Effector memory CD4-positive, alpha-beta T cell (primary cell): ENCODE measurements around the gene DAAM2.

Experiments
- DNase-seq, 3 donors: peaks; one replicate each; pipeline ENCODE4 v3.0.0-alpha.2; 2020
- H3K27ac ChIP-seq: 2 replicates; pipeline ENCODE4 v1.7.0; 2013; ENCODE audit warnings: mild to moderate bottlenecking, low read length, moderate library complexity; ENCODE audit not compliant: insufficient read depth, poor library complexity, severe bottlenecking
- H3K27me3 ChIP-seq: replicated peaks from 2 replicates; pipeline ENCODE4 v1.7.0; 2013; ENCODE audit warnings: mild to moderate bottlenecking, low read length; ENCODE audit not compliant: insufficient read depth, control insufficient read depth, poor library complexity, severe bottlenecking
- H3K36me3 ChIP-seq: 2 replicates; pipeline ENCODE4 v1.7.0; 2013; ENCODE audit warnings: mild to moderate bottlenecking, low read length, moderate library complexity; ENCODE audit not compliant: control insufficient read depth, insufficient read depth
- H3K4me1 ChIP-seq: 2 replicates; pipeline ENCODE4 v1.7.0; 2013; ENCODE audit warnings: low read length, mild to moderate bottlenecking; ENCODE audit not compliant: control insufficient read depth, insufficient read depth, poor library complexity, severe bottlenecking
- H3K4me3 ChIP-seq: 2 replicates; pipeline ENCODE4 v1.7.0; 2013; ENCODE audit warnings: low read length, low read depth, mild to moderate bottlenecking; ENCODE audit not compliant: insufficient read depth, poor library complexity, severe bottlenecking
- H3K9me3 ChIP-seq: 2 replicates; pipeline ENCODE4 v1.7.0; 2013; ENCODE audit warnings: mild to moderate bottlenecking, low read length, moderate library complexity; ENCODE audit not compliant: control insufficient read depth

The DAAM2 gene

DNA sequence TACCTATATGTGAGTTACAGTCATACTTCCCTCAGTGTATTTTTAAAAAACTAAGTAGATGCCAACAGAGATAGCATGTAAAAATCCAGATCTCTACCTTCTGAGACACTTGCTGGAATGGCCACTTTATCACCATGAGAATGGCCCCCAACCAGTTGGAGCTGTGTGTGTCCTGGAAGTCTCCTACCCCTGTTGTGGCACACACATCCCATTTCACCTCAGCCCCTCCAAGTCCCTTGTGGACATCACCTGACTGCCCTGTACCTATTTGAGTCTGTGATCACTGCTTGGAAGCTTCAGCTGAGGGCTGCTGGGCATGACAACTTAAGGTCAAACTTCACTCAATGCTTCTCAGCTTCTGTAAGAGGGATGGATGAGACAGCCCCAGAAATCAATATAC is 118.0 kb downstream of the DAAM2 start:
- Histone ChIP-seq H3K9me3 (no peaks in the 10 kb centered on the region), H3K27me3 (no peaks in the 10 kb centered on the region), H3K4me1 (no peaks in the 10 kb centered on the region), H3K4me3 (no peak overlapping the region), H3K27ac (no peak overlapping the region), H3K36me3 (no peaks in the 10 kb centered on the region)
- no peak for DNase-seq

DNA sequence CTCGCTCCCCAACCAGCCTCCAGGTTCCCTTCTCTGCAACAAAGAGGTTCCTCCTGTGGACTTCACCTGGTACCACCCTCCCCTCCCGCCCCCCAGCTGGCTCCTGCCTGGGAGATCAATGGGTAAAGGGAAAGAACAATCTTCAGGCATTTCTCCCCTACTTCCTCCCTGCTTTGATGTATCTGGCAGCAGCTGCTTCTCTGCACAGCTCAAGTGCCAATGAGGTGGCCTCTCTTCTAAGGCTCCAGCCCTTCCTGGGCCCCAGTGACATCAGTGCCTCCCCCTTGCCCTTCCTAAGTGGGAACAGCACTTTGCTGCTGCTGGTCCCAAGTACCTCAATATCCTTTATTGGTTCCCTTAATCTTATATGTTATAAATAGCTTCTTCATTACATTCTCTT is 118.6 kb downstream of the DAAM2 start:
- Histone ChIP-seq H3K27ac (no peak overlapping the region), H3K4me3 (no peak overlapping the region), H3K27me3 (no peaks in the 10 kb centered on the region), H3K36me3 (no peaks in the 10 kb centered on the region), H3K4me1 (no peaks in the 10 kb centered on the region), H3K9me3 (no peaks in the 10 kb centered on the region)
- no peak for DNase-seq

DNA sequence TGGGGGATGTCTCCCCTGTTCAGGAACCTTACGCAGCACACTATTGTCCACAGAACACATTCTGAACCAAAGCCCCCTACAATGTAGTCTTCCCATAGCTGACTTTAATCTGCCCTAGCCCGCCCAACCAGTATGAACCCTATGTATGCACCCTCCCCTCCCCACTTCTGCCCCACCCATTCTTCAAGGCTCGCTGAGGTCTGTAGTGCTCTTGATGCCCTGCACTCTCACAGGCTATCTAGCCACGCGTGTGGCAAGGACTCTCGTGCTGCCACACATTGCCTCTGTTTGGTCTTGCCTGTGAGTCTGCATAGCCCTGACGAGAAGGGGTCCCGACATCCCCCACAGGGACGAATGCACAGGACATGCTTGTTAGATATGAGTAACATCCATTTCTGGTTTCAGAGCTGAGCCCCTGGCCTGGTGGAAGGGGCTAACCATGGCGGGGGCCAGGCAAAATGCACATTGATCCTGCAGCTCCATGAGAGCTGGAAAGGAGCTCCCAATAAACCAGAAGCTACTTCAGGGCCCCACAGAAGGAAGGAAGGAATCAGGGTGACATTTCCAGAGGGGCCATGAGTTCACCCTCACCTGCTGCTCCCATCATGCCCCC is 119.4 kb downstream of the DAAM2 start:
- DNase-seq = no peak
- no peaks in the 10 kb centered on the region for H3K4me1 ChIP-seq
- no peaks in the 10 kb centered on the region for H3K36me3 ChIP-seq
- H3K27ac ChIP-seq = no peak overlapping the region
- no peak overlapping the region for H3K4me3 ChIP-seq
- no peaks in the 10 kb centered on the region for H3K9me3 ChIP-seq
- no peaks in the 10 kb centered on the region for H3K27me3 ChIP-seq

DNA sequence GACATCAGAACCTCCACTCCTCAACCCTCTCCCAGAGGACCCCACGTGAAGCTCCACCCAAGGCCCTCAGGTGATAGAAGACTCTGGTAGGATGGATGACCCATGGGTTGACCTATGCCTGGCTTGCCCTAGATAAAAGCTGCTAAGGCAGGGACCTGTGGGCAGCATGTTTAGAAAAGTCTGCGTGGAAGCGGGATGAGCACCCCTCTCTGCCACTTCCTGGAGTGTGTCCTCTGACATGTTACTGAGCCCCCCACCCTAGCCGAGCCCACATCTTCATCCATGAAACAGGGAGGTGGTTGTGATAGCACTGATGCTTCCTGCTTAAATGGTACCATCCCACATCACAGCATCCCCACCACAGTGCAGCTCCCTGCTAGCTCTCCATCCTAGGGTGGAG is 120.3 kb downstream of the DAAM2 start:
- Histone ChIP-seq H3K4me1 (no peaks in the 10 kb centered on the region), H3K36me3 (no peaks in the 10 kb centered on the region), H3K4me3 (no peak overlapping the region)

DNA sequence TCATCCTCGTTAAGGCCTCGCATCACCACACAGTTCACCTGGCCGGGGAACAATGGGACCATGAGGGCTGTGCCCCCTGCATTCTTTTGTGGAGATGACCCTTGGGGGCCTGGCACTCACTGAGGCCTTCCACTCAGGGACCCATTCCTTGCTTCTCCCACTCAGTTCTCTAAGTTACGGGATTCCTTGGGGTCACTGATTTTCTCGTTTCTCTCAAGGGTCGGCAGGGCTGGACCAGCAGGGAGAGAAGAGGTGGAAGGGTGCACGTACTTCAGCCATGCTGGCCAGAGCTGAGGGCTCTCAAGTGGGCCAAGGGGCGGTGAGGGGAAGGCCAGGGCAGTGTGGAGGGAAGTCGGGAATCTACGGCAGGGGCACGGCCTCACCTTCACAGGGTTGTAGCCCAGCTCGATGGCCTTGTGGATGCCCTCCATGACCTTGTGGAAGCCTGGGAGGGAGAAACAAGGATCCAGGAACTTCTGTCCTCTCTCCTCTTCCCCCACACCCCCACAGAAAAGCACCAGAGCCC is 121.3 kb downstream of the DAAM2 start:
- DNase-seq = no peak
- Histone ChIP-seq H3K4me1 (no peaks in the 10 kb centered on the region), H3K27me3 (no peaks in the 10 kb centered on the region), H3K9me3 (no peaks in the 10 kb centered on the region), H3K36me3 (no peaks in the 10 kb centered on the region), H3K27ac (no peak overlapping the region), H3K4me3 (no peak overlapping the region)

More for the DNA sequence above, 120.3 kb downstream of the DAAM2 start:
- DNase-seq = no peak
- Histone ChIP-seq H3K27ac (no peak overlapping the region), H3K9me3 (no peaks in the 10 kb centered on the region), H3K27me3 (no peaks in the 10 kb centered on the region)

DNA sequence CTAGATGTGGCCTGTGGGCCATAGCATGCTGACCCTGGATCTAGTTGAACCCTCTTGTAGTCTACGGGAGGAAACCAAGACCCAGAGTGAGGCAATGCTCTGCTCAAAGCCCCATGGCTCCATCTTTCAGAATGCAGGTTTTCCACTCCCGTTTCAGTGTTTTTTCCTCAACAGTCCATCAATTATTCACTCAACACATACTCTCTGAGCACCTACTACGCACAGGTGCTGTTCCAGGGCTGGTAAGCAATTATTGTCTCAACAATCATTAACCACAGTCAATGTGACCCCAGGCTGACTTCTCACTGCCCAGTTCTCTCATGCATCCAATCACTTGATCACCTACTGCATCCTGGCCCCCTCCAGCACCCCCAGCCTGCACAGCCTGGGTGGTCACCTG is 122.1 kb downstream of the DAAM2 start:
- Histone ChIP-seq H3K27me3 (no peaks in the 10 kb centered on the region), H3K4me1 (no peaks in the 10 kb centered on the region), H3K27ac (no peak overlapping the region), H3K4me3 (no peak overlapping the region), H3K9me3 (no peaks in the 10 kb centered on the region), H3K36me3 (no peaks in the 10 kb centered on the region)
- no peak for DNase-seq

DNA sequence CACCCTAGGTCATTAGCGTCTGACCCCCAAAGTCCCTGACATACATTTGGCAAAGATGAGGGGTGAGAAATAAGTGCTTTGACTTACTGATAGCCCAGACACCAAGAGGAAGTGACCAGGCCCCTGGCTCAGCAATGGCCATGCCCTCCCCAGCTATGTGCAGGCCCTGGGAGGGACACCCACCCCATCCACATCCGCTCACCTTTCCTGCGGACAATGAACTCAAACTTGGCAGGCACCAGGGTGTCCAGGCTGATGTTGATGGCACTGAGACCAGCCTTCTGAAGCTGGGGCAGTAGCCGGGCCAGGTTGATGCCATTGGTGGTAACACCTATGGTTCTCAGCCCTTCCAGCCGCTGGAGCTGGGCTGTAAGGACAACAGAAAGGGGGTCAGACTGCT is 123.7 kb downstream of the DAAM2 start:
- H3K36me3 ChIP-seq = no peaks in the 10 kb centered on the region
- no peaks in the 10 kb centered on the region for H3K9me3 ChIP-seq
- H3K4me1 ChIP-seq = no peaks in the 10 kb centered on the region
- no peak overlapping the region for H3K4me3 ChIP-seq
- H3K27ac ChIP-seq = no peak overlapping the region
- no peaks in the 10 kb centered on the region for H3K27me3 ChIP-seq
- no peak for DNase-seq

DNA sequence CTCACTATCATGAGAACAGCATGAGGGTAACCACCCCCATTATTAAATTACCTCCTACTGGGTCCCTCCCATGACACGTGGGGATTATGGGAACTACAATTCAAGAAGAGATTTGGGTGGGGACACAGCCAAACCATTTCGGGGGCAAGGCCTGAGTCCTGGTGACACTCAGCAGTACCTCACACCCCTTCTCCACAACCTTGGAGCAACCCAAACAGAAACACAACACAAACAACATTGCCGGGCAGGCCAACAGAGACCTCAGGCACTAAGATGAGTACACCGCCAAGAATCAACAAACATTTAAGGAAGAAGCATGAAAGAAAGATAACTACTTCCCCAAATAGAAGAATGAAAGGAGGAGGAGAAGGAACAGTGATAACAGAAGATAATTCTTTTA is 125.2 kb downstream of the DAAM2 start:
- Histone ChIP-seq H3K9me3 (no peaks in the 10 kb centered on the region), H3K4me1 (no peaks in the 10 kb centered on the region), H3K36me3 (no peaks in the 10 kb centered on the region), H3K27ac (no peak overlapping the region), H3K4me3 (no peak overlapping the region), H3K27me3 (no peaks in the 10 kb centered on the region)
- DNase-seq = no peak

DNA sequence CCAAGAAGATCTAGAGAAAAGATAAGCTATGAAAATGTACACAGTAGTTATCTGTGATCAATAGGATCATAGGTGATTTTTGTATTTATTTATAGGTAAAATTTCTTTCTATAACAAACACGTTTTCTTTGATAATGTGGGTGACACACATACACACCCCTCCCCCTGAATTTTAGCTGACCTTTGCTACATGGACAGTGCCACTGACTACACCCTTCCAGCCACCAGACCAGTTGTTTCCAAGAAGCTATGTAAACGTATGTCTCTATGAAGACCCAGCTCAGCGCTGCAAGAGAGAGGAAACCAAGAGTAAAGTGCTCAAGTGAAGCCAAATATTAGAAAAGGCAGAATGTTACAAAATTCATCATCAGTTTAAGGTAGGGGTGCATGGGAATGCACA is 125.8 kb downstream of the DAAM2 start:
- H3K4me3 ChIP-seq = no peak overlapping the region
- DNase-seq = no peak
- H3K36me3 ChIP-seq = no peaks in the 10 kb centered on the region
- H3K27me3 ChIP-seq = no peaks in the 10 kb centered on the region
- H3K9me3 ChIP-seq = no peaks in the 10 kb centered on the region
- no peaks in the 10 kb centered on the region for H3K4me1 ChIP-seq
- no peak overlapping the region for H3K27ac ChIP-seq

DNA sequence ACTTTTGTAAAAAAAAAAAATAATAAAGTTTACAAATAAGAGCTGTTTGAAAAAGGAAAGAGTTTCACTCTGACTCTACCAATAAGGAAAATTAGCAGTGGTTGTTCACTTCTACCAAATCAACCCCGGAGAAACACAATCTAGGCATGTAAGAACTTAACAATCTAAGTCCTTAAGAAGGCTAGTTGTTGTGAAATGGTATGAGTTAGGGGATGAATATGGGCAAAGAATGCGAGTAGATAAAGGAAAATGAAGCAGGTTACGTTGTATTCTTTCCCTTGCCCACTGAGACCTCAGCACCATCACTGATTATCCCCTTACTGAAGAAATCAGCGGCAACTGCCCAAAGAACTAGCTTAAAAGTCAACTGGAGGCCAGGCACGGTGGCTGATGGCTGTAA is 126.7 kb downstream of the DAAM2 start:
- Histone ChIP-seq H3K36me3 (no peaks in the 10 kb centered on the region), H3K27ac (no peak overlapping the region), H3K27me3 (no peaks in the 10 kb centered on the region), H3K9me3 (no peaks in the 10 kb centered on the region), H3K4me1 (no peaks in the 10 kb centered on the region), H3K4me3 (no peak overlapping the region)
- DNase-seq = no peak
